ENCODE data around the gene SEMA5B. TPM values are rescaled to one million over a fixed set of nuclear protein-coding genes. Genes with fewer than 3 reads are reported as not detected.

Gene SEMA5B
- total and polyA plus RNA-seq, 2 donors (not counting 1 experiment from before 2014, with no cell fraction given): not detected

- Histone ChIP-seq H3K27ac (ENCODE audit: low read length in 2 of 2) (no peak overlapping the region), H3K9me3 (ENCODE audit: control extremely low read depth in 1 of 3, control insufficient read depth in 2 of 3, insufficient read depth in 1 of 3, low read length in 2 of 3) (no peaks in the 10 kb centered on the region), H2AFZ (ENCODE audit: insufficient read depth, low read depth, low read length, poor library complexity, severe bottlenecking) (no peak overlapping the region), H3K36me3 (replicated peaks in 1 of 2; ENCODE audit: control extremely low read depth in 1 of 2, control insufficient read depth in 1 of 2, extremely low read depth in 1 of 2, insufficient read depth in 2 of 2, low read length in 1 of 2) (no peaks in the 10 kb centered on the region), H3K79me2 (ENCODE audit: control insufficient read depth, insufficient read depth, low read length) (no peaks in the 10 kb centered on the region), H3K27me3 (replicated peaks in 1 of 4; ENCODE audit: control extremely low read depth in 1 of 4, control insufficient read depth in 3 of 4, insufficient read depth in 4 of 4, low read length in 3 of 4) (peaks cover 0 to 6% (median 2%) of the 10 kb centered on the region in 4 experiments), H4K20me1 (ENCODE audit: control insufficient read depth, insufficient read depth, low read length, poor library complexity, severe bottlenecking) (no peaks in the 10 kb centered on the region), H3K9ac (ENCODE audit: low read length) (no peak overlapping the region), H3K4me2 (replicated peaks; ENCODE audit: low read depth, low read length, poor library complexity, severe bottlenecking) (no peak overlapping the region), H3K4me1 (ENCODE audit: control insufficient read depth in 2 of 2, insufficient read depth in 2 of 2, low read length in 2 of 2) (no peaks in the 10 kb centered on the region), H3K4me3 (ENCODE audit: control extremely low read depth in 1 of 5, extremely low read depth in 1 of 5, insufficient read depth in 1 of 5, low read depth in 2 of 5, low read length in 4 of 5) (no peak overlapping the region)
- intact Hi-C loops (cut with micrococcal nuclease): no loop called here
- Mint-ChIP-seq H3K4me3 (no peak overlapping the region), H3K4me1 (no peaks in the 10 kb centered on the region), H3K27me3 (peaks cover 28% of the 10 kb centered on the region), H3K9me3 (ENCODE audit: insufficient read depth) (no peaks in the 10 kb centered on the region), H3K27ac (no peak overlapping the region)
- 90% methylated on average over 3 of the region's 4 CpGs for WGBS (ENCODE audit: insufficient coverage)
- no peak for DNase-seq
- POLR2A ChIA-PET: no interaction called here
- no peak for ATAC-seq (ENCODE audit: low read depth)
- TF ChIP-seq EZH2 (IDR thresholded peaks at IDR 0.05; ENCODE audit: borderline replicate concordance, insufficient read depth, low read depth, low read length, poor library complexity, severe bottlenecking) (no peak), CTCF (IDR thresholded peaks at IDR 0.05) (no peak)
- CTCF ChIA-PET: interaction anchor here (0.9 to 2.5 kb wide), 6 partner anchors 9 to 260 kb away, joined by 3 to 16 read pairs (median 6); partner anchors contain the start of gene SEMA5B
These were observed 12.0 kb downstream of the SEMA5B start for GRCh38 chr3:123015596-123015995.

- ChIA-PET POLR2A (no interaction called here), CTCF (interaction anchor here (1.0 to 2.5 kb wide), 5 partner anchors 9 to 259 kb away, joined by 3 to 16 read pairs (median 10); partner anchors contain the start of gene SEMA5B)
- H4K20me1 ChIP-seq (ENCODE audit: control insufficient read depth, insufficient read depth, low read length, poor library complexity, severe bottlenecking): no peaks in the 10 kb centered on the region
- H3K27me3 ChIP-seq (replicated peaks in 1 of 4; ENCODE audit: control extremely low read depth in 1 of 4, control insufficient read depth in 3 of 4, insufficient read depth in 4 of 4, low read length in 3 of 4): peaks cover 0 to 7% (median 0%) of the 10 kb centered on the region in 4 experiments
- TF ChIP-seq EZH2 (IDR thresholded peaks at IDR 0.05; ENCODE audit: borderline replicate concordance, insufficient read depth, low read depth, low read length, poor library complexity, severe bottlenecking) (no peak), CTCF (IDR thresholded peaks at IDR 0.05) (no peak)
- H3K4me3 ChIP-seq (ENCODE audit: control extremely low read depth in 1 of 5, extremely low read depth in 1 of 5, insufficient read depth in 1 of 5, low read depth in 2 of 5, low read length in 4 of 5): no peak overlapping the region
- no peak overlapping the region for H2AFZ ChIP-seq (ENCODE audit: insufficient read depth, low read depth, low read length, poor library complexity, severe bottlenecking)
- 77% methylated on average over 5 of the region's 6 CpGs for WGBS (ENCODE audit: insufficient coverage)
- H3K79me2 ChIP-seq (ENCODE audit: control insufficient read depth, insufficient read depth, low read length): no peaks in the 10 kb centered on the region
- no peak overlapping the region for H3K4me2 ChIP-seq (replicated peaks; ENCODE audit: low read depth, low read length, poor library complexity, severe bottlenecking)
- no peaks in the 10 kb centered on the region for H3K4me1 ChIP-seq (ENCODE audit: control insufficient read depth in 2 of 2, insufficient read depth in 2 of 2, low read length in 2 of 2)
- no peaks in the 10 kb centered on the region for H3K9me3 ChIP-seq (ENCODE audit: control extremely low read depth in 1 of 3, control insufficient read depth in 2 of 3, insufficient read depth in 1 of 3, low read length in 2 of 3)
- no peak overlapping the region for H3K27ac ChIP-seq (ENCODE audit: low read length in 2 of 2)
- no peaks in the 10 kb centered on the region for H3K36me3 ChIP-seq (replicated peaks in 1 of 2; ENCODE audit: control extremely low read depth in 1 of 2, control insufficient read depth in 1 of 2, extremely low read depth in 1 of 2, insufficient read depth in 2 of 2, low read length in 1 of 2)
- H3K27me3 Mint-ChIP-seq: peaks cover 32% of the 10 kb centered on the region
- no peaks in the 10 kb centered on the region for H3K9me3 Mint-ChIP-seq (ENCODE audit: insufficient read depth)
- no peak overlapping the region for H3K27ac Mint-ChIP-seq
- no peak overlapping the region for H3K4me3 Mint-ChIP-seq
- no peaks in the 10 kb centered on the region for H3K4me1 Mint-ChIP-seq
- intact Hi-C loops (cut with micrococcal nuclease): no loop called here
- no peak for DNase-seq
- ATAC-seq (ENCODE audit: low read depth): no peak
- no peak overlapping the region for H3K9ac ChIP-seq (ENCODE audit: low read length)
These were observed 13.7 kb downstream of the SEMA5B start for GRCh38 chr3:123013876-123014275.
